ENCODE results near the gene SF3B1. TPM values are rescaled to one million over a fixed set of nuclear protein-coding genes. Genes with fewer than 3 reads are reported as not detected.
"Not testable (repeated sequence)": the region's sequence is repeated elsewhere in the genome, so short reads cannot be mapped to it uniquely, and the experiment has no call there.

Gene SF3B1
- total RNA-seq, 2 donors from 2014 or later = 266 to 292 TPM

DNA sequence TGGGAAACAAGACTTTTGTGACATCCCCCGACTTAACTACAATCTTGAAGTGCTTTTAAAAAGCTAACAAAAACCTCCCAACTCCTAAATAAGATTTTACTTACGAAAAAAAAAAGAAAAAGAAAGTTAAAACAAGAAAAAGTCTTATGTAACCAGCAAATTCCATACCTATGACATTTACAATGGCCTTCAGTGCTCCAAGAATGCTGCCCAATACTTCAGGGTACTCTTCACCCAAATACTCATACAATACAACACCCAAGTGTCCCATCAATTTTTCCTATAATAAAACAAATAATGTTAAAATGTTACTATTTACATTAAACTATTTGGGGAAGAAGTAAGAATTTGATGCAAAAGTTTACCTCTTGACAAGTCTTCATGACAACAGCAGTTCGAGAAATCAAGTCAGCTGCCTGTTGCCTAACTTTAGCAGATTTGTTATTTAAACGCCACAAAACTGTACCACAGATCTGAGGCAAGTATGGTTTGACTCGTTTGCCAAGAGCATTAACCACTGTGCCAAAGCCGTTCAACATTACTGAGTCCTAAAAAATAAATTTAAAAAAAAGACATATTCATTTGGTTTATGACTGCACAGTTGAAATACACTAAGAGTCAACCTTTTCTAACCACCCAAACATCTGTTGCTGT, 34.8 kb downstream of the SF3B1 start:
- Mint-ChIP-seq H3K36me3 (peaks cover 11 to 46% of the 10 kb centered on the region in 2 donors), H3K9me3 (no peaks in the 10 kb centered on the region), H3K27ac (no peak overlapping the region)
- ATAC-seq (no peak), DNase-seq (ENCODE audit: low spot score in 2 of 2) (no peak)

DNA sequence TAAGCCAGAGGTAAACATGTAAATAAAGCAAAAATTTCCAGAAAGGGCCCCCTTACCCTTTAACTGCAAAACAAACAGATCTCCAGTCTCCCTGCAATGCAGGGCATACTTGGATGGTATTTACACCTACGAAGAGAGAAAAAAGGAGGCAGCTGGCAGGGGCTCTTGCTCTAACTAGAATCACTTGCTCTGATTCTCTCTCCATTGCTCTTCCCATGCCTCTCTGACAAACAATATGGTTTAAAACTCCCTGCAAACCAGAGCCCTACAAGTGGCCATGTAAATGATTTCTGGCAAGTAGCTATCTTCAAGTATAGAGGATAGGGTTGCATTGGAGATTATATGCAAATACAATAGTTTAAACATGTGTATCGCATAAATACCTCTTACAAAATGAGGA, 35.9 kb downstream of the SF3B1 start:
- DNase-seq (ENCODE audit: low spot score in 2 of 2) (no peak), ATAC-seq (no peak)
- Mint-ChIP-seq H3K9me3 (no peaks in the 10 kb centered on the region), H3K36me3 (peaks cover 11 to 45% of the 10 kb centered on the region in 2 donors), H3K27ac (no peak overlapping the region)

DNA sequence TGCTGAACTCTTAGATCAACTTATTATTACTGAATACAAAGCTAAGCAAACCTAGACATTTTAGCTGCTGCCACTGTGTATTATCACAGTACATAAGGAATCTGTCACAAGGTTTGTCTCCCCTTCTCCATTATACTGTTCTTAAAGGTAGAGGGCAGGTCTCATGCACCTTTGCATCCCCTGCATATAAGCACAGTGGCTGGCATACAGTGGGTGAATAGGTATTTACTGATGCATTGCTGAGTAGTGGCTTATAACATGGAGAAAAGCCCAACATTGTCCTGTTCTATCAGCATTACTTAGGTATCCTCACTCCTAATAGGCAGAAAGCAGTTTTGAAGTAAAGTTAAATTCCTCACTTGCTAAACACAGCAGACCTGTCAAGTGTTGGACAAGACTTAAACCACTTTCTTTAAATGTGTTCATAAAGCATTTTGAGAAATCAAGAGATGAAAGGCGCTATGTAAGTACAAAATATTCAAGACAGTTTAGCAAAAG, 43.6 kb downstream of the SF3B1 start:
- Mint-ChIP-seq H3K36me3 (peaks cover 6 to 18% of the 10 kb centered on the region in 2 donors), H3K27ac (no peak overlapping the region), H3K9me3 (no peaks in the 10 kb centered on the region)
- no peak for ATAC-seq
- no peak for DNase-seq (ENCODE audit: low spot score in 2 of 2)

DNA sequence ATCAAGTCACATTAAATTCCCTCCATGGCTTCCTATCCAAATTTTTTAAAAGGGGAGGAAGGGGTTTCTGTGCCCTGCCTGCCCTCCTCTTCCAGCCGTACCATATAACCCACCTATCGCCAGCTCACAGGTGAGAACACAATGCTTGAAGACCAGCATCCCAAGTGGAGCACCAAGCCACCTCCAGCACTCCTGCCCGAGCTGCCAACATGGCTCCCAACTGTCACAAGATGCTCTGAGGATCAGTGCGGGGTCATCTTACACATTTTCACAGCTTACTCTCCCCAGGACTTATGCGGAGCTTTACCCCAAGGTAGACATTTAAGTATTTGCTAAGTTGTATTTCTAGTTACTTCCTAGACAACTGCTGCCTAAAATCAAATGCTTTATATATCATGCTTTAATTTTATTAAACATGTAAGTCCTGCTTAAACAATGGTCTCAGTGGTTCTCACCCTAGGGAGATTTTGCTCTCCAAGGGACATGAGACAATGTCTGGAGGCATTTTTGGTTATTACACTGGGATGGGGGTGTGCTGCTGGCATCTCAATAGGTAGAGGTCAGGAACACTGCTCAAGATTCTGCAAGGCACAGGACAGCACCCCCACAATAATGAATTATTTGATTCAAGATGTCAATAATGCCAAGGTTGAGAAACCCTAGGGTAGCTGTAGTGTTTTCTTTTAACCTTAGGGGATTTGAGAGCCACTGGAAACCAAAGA, 45.8 kb downstream of the SF3B1 start:
- H3K27ac Mint-ChIP-seq = peak overlapping the region in 1 of 2 donors; percentile 51
- DNase-seq (ENCODE audit: low spot score in 2 of 2) = no peak
- no peaks in the 10 kb centered on the region for H3K9me3 Mint-ChIP-seq
- H3K36me3 Mint-ChIP-seq = peaks cover 0 to 12% of the 10 kb centered on the region in 2 donors
- no peak for ATAC-seq

DNA sequence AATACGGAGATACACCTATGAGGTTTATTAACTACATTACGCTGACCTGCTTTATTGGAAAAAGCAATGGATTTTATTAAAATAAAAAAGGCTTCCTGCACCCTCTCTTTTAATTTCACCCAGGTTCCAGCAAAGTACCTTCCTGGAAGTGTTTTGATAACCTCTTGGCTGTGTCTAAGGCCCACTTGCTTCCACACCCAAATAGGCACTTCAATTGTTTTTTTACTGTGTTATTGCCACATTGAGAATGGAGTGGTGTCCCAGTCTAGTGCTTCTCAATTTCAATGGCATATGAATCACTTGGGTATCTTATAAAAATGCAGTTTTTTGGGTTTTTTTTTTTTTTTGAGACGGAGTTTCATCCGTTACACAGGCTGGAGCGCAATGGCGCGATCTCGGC, 47.6 kb downstream of the SF3B1 start:
- Mint-ChIP-seq H3K36me3 (peaks cover 0 to 11% of the 10 kb centered on the region in 2 donors), H3K9me3 (no peaks in the 10 kb centered on the region), H3K27ac (no peak overlapping the region)
- no peak for ATAC-seq
- DNase-seq (ENCODE audit: low spot score in 2 of 2) = no peak

DNA sequence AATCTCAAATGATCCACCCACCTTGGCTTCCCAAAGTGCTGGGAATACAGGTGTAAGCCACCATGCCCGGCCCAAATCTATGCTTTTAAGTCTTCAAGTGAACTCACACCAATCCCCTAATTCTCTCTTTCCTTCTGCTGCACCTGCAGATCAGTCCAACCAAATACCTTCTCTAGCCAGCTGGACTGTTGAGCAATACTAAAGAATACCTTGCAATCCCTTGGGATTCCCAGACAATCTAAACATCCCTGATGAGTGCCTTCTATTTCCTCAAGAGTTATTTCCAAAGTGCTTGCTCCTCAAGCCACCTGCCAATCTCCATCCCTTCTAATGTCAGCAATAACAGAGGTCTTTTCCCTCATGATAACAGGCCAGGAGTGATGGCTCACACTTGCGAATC, 48.6 kb downstream of the SF3B1 start:
- H3K27ac Mint-ChIP-seq = no peak overlapping the region
- DNase-seq (ENCODE audit: low spot score in 2 of 2) = no peak
- H3K36me3 Mint-ChIP-seq = peaks cover 0 to 1% of the 10 kb centered on the region in 2 donors
- H3K9me3 Mint-ChIP-seq = no peaks in the 10 kb centered on the region
- ATAC-seq = no peak

DNA sequence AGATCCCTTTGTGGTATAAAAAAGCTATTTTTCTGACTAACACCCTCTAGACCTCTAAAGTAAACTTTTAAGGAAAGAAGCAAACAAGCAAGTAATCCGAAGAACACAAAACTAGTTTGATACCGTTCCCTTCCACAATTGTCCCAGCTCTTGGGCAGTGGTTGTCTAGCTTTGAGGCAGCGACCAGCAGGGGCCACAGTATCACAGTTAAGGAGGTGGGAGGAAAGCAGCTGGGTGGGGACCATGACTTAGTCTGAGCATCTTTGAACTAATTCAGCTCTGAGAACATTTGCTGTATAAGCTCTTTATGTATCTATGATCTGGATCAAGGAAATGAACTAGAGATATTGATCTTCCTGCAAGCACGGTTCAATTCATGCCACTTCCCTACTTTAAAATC, 51.0 kb downstream of the SF3B1 start:
- H3K27ac Mint-ChIP-seq = no peak overlapping the region
- H3K9me3 Mint-ChIP-seq = no peaks in the 10 kb centered on the region
- no peaks in the 10 kb centered on the region for H3K36me3 Mint-ChIP-seq
- ATAC-seq = no peak
- no peak for DNase-seq (ENCODE audit: low spot score in 2 of 2)

DNA sequence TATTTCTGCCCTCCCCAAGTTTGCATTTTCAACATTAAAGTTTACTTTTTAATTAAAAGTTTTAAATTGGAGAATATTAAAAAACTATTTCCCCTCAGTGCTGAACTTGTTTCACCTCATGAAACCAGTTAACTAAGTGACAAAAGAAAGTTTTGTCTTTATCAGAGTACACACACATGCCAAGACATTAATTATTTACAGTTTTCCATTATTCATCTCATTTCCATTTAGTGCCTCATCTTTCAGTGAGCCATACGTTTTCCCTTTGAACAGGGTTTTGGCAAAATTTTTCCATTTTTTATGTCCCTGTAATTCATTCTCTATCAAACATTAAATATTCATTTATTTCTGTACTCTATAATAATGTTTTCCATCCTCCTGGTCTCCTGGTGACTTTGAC, 53.2 kb downstream of the SF3B1 start:
- DNase-seq (ENCODE audit: low spot score in 2 of 2) (no peak), ATAC-seq (no peak)
- Mint-ChIP-seq H3K36me3 (no peaks in the 10 kb centered on the region), H3K27ac (no peak overlapping the region), H3K9me3 (no peaks in the 10 kb centered on the region)

DNA sequence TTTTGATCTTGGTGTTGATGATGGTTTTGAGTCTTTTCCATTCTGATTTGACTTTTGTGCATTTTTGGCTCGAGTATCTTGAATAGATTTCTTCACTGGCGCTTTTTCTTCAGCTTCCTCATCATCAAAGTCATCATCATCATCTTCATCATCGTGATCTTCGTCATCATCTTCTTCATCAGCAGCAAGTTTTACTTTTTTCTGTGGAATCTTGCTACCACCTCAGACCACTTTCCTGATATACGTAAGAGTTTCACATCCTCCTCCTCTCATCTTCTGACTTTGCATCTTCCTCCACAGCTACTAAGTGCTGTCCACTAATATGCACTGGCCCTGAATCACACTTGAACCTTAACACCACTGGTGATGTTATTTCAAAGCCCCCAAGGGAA, 54.9 kb downstream of the SF3B1 start:
- DNase-seq (ENCODE audit: low spot score in 2 of 2); H3K27ac Mint-ChIP-seq; H3K36me3 Mint-ChIP-seq; H3K9me3 Mint-ChIP-seq; ATAC-seq: not testable (repeated sequence)

DNA sequence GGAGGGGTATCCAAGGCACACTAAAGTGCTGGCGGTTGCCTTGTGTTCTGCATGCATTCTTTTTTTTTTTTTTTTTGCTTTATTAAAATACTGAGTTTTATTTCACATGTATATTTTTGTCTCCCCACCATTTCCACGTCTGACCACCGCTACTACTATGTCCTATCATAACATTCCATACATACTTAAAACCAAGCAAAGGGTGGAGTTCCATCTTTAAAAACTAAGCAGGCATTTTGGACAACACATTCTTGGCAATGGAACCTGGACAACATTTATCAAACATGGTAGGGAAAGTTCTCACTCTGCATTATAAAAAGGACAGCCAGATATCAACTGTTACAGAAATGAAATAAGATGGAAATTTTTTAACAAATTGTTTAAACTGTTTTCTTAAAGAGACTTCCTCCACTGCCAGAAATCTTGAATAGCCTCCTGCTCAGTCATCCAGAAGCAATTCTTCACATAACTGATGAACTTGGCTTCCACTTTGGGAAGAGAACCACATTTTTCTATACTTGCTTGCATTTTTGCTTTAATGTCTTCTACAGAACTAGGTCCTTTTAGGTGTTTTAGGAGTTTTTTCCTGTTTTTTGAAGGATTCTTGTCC, 55.4 kb downstream of the SF3B1 start:
- DNase-seq (ENCODE audit: low spot score in 2 of 2); H3K27ac Mint-ChIP-seq; H3K9me3 Mint-ChIP-seq; H3K36me3 Mint-ChIP-seq; ATAC-seq: not testable (repeated sequence)

DNA sequence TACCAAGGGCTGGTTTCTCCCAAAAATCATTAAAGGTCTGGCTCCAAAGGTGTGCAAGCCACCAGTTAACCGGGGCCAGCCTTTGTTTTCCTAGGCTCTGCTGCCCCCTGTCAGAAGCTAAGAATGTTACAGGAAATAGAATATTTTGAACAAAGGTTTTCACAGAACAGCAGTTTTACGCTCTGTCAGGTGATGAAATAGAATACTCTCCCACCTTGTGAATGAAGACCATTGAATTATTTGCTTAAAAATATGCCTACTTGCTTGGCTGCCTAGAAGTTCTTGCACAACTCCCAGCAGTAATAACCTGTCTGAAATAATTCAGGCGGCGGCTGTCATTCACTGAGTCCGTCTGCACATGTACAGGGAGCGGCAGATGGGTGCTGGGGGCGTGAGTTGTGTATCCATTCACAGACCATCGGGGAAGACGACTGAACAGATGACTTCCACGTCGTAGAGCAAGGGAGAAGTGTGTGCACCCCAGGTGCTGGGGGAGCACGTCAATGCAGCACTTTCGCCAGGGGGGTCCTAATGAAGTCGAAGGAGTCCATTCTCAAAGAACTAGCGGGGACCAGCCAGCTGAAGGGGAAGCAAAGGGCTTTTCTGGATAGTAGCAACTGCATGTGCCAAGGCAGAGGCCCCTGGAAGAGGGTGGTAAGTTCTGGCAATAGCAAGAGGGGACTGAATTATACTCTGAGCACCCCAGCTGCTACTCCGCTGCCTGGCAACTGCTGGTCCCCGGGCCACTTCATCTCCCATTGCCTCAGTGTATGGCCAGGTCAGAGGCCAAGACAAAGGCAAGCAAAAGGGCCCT, 56.1 kb downstream of the SF3B1 start:
- peak; percentile 65 to 70 for ATAC-seq

DNA sequence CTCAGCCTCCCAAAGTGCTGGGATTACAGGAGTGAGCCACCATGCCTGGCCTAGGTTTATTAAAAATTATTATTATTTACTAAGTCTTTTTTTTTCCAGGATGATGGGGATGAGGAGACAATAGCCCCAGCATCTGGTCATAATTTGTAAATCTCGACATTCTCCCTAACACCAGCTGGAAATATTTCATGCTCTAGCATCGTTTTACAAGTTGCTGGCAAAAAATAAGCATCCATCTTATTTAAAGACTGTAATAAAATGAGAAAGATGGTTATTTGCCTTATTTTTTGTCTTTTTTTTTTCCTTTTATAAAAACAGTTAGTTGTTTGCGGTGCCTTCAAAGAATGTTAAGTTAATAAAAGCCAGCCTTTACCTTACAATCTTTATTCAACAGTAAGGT, 56.7 kb downstream of the SF3B1 start:
- H3K27ac Mint-ChIP-seq = no peak overlapping the region
- no peaks in the 10 kb centered on the region for H3K36me3 Mint-ChIP-seq
- ATAC-seq (no peak), DNase-seq (ENCODE audit: low spot score in 2 of 2) (no peak)
- H3K9me3 Mint-ChIP-seq = no peaks in the 10 kb centered on the region

More for the DNA sequence above, 56.1 kb downstream of the SF3B1 start:
- H3K27ac Mint-ChIP-seq = no peak overlapping the region
- DNase-seq (ENCODE audit: low spot score in 2 of 2) = peak in 1 of 2 donors; percentile 73
- H3K36me3 Mint-ChIP-seq = no peaks in the 10 kb centered on the region
- no peaks in the 10 kb centered on the region for H3K9me3 Mint-ChIP-seq

DNA sequence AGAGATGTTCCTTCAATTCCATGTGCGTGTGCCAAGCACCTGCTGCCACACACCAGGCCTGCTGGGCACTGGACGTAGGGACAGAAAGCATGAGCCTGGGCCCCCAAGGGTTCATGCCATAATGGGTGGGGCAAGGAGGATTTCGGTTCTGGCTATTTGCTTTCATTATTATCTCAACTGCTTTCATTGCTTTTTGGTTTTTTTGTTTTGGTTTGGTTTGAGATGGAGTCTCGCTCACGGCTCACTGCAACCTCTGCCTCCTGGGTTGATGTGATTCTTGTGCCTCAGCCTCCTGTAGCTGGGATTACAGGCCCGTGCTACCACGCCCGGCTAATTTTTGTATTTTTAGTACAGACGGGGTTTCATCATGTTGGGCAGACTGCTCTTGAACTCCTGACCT, 57.2 kb downstream of the SF3B1 start:
- no peak for ATAC-seq
- no peaks in the 10 kb centered on the region for H3K9me3 Mint-ChIP-seq
- no peak overlapping the region for H3K27ac Mint-ChIP-seq
- H3K36me3 Mint-ChIP-seq = no peaks in the 10 kb centered on the region
- DNase-seq (ENCODE audit: low spot score in 2 of 2) = no peak

DNA sequence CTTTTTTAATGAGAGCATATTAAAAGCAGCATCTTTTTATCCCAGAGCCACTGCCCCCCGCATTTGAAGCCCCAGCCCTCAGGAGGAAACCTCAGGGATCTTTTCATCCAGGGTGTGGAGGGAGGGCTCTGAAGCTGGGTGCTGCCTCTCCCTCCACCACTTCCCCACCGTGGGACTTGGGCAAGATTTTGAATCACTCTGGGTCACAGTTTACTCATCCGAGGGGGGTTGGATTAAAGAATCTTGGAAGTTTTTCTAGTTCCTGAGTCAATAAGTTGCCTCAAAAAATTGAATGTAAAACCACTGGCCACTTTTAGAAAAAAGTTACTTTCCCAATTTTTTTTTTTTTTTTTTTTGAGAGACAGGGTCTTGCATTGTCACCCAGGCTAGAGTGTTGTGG, 62.2 kb downstream of the SF3B1 start:
- Mint-ChIP-seq H3K9me3 (peaks cover 0 to 6% of the 10 kb centered on the region in 2 donors), H3K36me3 (no peaks in the 10 kb centered on the region), H3K27ac (no peak overlapping the region)
- no peak for ATAC-seq
- DNase-seq (ENCODE audit: low spot score in 2 of 2) = no peak

DNA sequence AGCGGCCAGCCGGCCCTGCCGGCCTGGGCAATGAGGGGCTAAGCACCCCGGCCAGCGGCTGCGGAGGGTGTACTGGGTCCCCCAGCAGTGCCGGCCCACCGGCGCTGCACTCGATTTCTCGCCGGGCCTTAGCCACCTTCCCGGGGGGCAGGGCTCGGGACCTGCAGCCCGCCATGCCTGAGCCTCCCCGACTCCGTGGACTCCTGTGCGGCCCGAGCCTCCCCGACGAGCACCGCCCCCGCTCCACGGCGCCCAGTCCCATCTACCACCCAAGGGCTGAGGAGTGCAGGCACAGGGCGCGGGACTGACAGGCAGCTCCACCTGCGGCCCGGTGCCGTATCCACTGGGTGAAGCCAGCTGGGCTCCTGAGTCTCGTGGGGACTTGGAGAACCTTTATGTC, 64.2 kb downstream of the SF3B1 start:
- H3K36me3 Mint-ChIP-seq; H3K9me3 Mint-ChIP-seq; H3K27ac Mint-ChIP-seq; ATAC-seq; DNase-seq (ENCODE audit: low spot score in 2 of 2): not testable (repeated sequence)

DNA sequence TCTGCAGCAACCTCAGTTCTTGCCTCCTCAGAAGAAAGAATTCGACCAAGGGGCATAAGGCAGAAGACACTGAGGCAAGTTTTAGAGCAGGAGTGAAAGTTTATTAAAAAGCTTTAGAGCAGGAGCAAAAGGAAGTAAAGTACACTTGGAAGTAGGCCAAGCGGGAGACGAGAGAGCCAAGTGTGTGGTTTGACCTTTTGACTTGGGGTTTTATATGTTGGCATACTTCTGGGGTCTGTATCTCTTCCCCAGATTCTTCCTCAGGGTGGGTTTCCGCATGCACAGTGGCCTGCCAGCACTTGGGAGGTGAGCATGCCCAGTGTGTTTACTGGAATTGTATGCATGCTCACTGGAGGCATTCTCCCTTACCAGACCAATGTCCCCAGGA, 64.9 kb downstream of the SF3B1 start:
- no peak for DNase-seq (ENCODE audit: low spot score in 2 of 2)
- peak overlapping the region in 1 of 2 donors; percentile 56 for H3K27ac Mint-ChIP-seq
- no peaks in the 10 kb centered on the region for H3K36me3 Mint-ChIP-seq
- peaks cover 0 to 6% of the 10 kb centered on the region in 2 donors for H3K9me3 Mint-ChIP-seq
- no peak for ATAC-seq
